WTC11 (cell line): ENCODE results near the gene TPK1. TPM values are rescaled to one million over a fixed set of nuclear protein-coding genes. Genes with fewer than 3 reads are reported as not detected.

Experiments
- ATAC-seq: fragments of 200-7000 bp; cut with Tn5 transposase; 2 replicates; pipeline ENCODE4 v1.10.0; 2021; ENCODE audit warnings: mild to moderate bottlenecking, moderate library complexity
- CTCF ChIA-PET: fragments of 300-600 bp; sonication (Branson Sonifier 250); formaldehyde crosslinking; loops from one replicate; lab custom pipeline; 2021; ENCODE audit warnings: antibody characterized with exemption; lab: Charles Lee
- POLR2A ChIA-PET: fragments of 350-600 bp; sonication (Branson Sonifier 250); formaldehyde crosslinking; loops from one replicate; lab custom pipeline; 2021; ENCODE audit warnings: antibody characterized with exemption; lab: Charles Lee
- DNase-seq: peaks from one replicate; pipeline ENCODE4 v3.0.0; 2021; ENCODE audit warnings: low spot score
- H3K27ac Mint-ChIP-seq: 2 replicates; pipeline ENCODE4 v1.8.0; 2021; ENCODE audit warnings: mixed read lengths
- H3K27me3 Mint-ChIP-seq: 2 replicates; pipeline ENCODE4 v1.8.0; 2021; ENCODE audit warnings: low read depth, mild to moderate bottlenecking, moderate library complexity, mixed read lengths
- H3K36me3 Mint-ChIP-seq: 2 replicates; pipeline ENCODE4 v1.8.0; 2021; ENCODE audit warnings: mixed read lengths
- H3K4me1 Mint-ChIP-seq: 2 replicates; pipeline ENCODE4 v1.8.0; 2022; ENCODE audit warnings: mixed read lengths
- H3K4me3 Mint-ChIP-seq: 2 replicates; pipeline ENCODE4 v1.8.0; 2021; ENCODE audit warnings: mild to moderate bottlenecking, moderate library complexity, mixed read lengths
- H3K9me3 Mint-ChIP-seq: 2 replicates; pipeline ENCODE4 v1.8.0; 2021; ENCODE audit warnings: mixed read lengths
- ARID4B ChIP-seq: sonication (generic); formaldehyde crosslinking; IDR thresholded peaks from 2 replicates; pipeline ENCODE4 v1.8.0; 2023; ENCODE audit warnings: missing genetic modification reagents, mild to moderate bottlenecking, borderline replicate concordance
- ELF4 ChIP-seq: sonication (generic); formaldehyde crosslinking; IDR thresholded peaks from 2 replicates; pipeline ENCODE4 v1.8.1; 2022; ENCODE audit warnings: low read depth, mild to moderate bottlenecking, moderate library complexity, missing genetic modification reagents
- EMX1 ChIP-seq: fragments of 250-450 bp; sonication (Bioruptor Pico); IDR thresholded peaks from 2 replicates; pipeline ENCODE4 v1.8.0; 2021; ENCODE audit warnings: mild to moderate bottlenecking
- FOXK1 ChIP-seq: sonication (generic); formaldehyde crosslinking; IDR thresholded peaks from 2 replicates; pipeline ENCODE4 v1.8.0; 2022; ENCODE audit warnings: mild to moderate bottlenecking, moderate library complexity, missing genetic modification reagents
- FOXP1 ChIP-seq: sonication (generic); formaldehyde crosslinking; IDR thresholded peaks from 2 replicates; pipeline ENCODE4 v1.8.0; 2022; ENCODE audit warnings: missing genetic modification reagents, mild to moderate bottlenecking, moderate library complexity, borderline replicate concordance
- FOXP4 ChIP-seq: sonication (generic); formaldehyde crosslinking; IDR thresholded peaks from 2 replicates; pipeline ENCODE4 v1.8.0; 2022; ENCODE audit warnings: mild to moderate bottlenecking, missing genetic modification reagents
- GTF2I ChIP-seq: fragments of 250-450 bp; sonication (Bioruptor Pico); conservative IDR thresholded peaks from 2 replicates; pipeline ENCODE4 v1.4.0; 2021; ENCODE audit warnings: mild to moderate bottlenecking
- JUN ChIP-seq: sonication (generic); formaldehyde crosslinking; IDR thresholded peaks from 2 replicates; pipeline ENCODE4 v1.8.0; 2023; ENCODE audit warnings: mild to moderate bottlenecking, missing genetic modification reagents
- MYBL2 ChIP-seq: sonication (generic); formaldehyde crosslinking; IDR thresholded peaks from 2 replicates; pipeline ENCODE4 v1.8.1; 2023; ENCODE audit warnings: mild to moderate bottlenecking, moderate library complexity, missing genetic modification reagents
- NFE2L1 ChIP-seq: sonication (generic); formaldehyde crosslinking; IDR thresholded peaks from 2 replicates; pipeline ENCODE4 v1.8.1; 2023; ENCODE audit warnings: missing genetic modification reagents
- PRDM15 ChIP-seq: sonication (generic); formaldehyde crosslinking; IDR thresholded peaks from 2 replicates; pipeline ENCODE4 v1.8.0; 2022; ENCODE audit warnings: missing genetic modification reagents
- SMAD3 ChIP-seq: sonication (generic); formaldehyde crosslinking; IDR thresholded peaks from 2 replicates; pipeline ENCODE4 v1.8.0; 2022; ENCODE audit warnings: missing genetic modification reagents, mild to moderate bottlenecking, borderline replicate concordance
- SP1 ChIP-seq: sonication (generic); formaldehyde crosslinking; conservative IDR thresholded peaks from 2 replicates; pipeline ENCODE4 v1.8.1; 2022; ENCODE audit warnings: missing genetic modification reagents
- TCF7 ChIP-seq: sonication (generic); formaldehyde crosslinking; IDR thresholded peaks from 2 replicates; pipeline ENCODE4 v1.8.0; 2022; ENCODE audit warnings: mild to moderate bottlenecking, low read depth, missing genetic modification reagents, moderate library complexity
- TEAD4 ChIP-seq: sonication (generic); formaldehyde crosslinking; IDR thresholded peaks from 2 replicates; pipeline ENCODE4 v1.8.0; 2022; ENCODE audit warnings: mild to moderate bottlenecking, missing genetic modification reagents
- USF1 ChIP-seq: sonication (generic); formaldehyde crosslinking; IDR thresholded peaks from 2 replicates; pipeline ENCODE4 v1.8.0; 2022; ENCODE audit warnings: mild to moderate bottlenecking, missing genetic modification reagents
- ZNF317 ChIP-seq: sonication (generic); formaldehyde crosslinking; IDR thresholded peaks from 2 replicates; pipeline ENCODE4 v1.8.1; 2023; ENCODE audit warnings: low read depth, mild to moderate bottlenecking, moderate library complexity, missing genetic modification reagents, borderline replicate concordance
- total RNA-seq: library from RNA; stranded (reverse); gene quantifications from 3 replicates; pipeline ENCODE4 v1.2.3, GENCODE V29; 2021
- TF ChIP-seq, protein P1 (sequence below): sonication (generic); formaldehyde crosslinking; IDR thresholded peaks from 2 replicates; pipeline ENCODE4 v1.8.1; 2022; ENCODE audit warnings: mild to moderate bottlenecking, missing genetic modification reagents, moderate library complexity, borderline replicate concordance
- TF ChIP-seq, protein P2 (sequence below): fragments of 250-450 bp; sonication (Bioruptor Pico); conservative IDR thresholded peaks from 2 replicates; pipeline ENCODE4 v1.9.0; 2021; ENCODE audit warnings: mild to moderate bottlenecking
- TF ChIP-seq, protein P3 (sequence below): sonication (generic); formaldehyde crosslinking; IDR thresholded peaks from 2 replicates; pipeline ENCODE4 v1.8.1; 2022; ENCODE audit warnings: low read depth, mild to moderate bottlenecking, moderate library complexity, missing genetic modification reagents, borderline replicate concordance
- TF ChIP-seq, protein P4 (sequence below): sonication (generic); formaldehyde crosslinking; IDR thresholded peaks from 2 replicates; pipeline ENCODE4 v1.8.0; 2023; ENCODE audit warnings: missing genetic modification reagents

TPK1 gene
- total RNA-seq, 1 experiment from 2014 or later = 2.7 TPM

DNA sequence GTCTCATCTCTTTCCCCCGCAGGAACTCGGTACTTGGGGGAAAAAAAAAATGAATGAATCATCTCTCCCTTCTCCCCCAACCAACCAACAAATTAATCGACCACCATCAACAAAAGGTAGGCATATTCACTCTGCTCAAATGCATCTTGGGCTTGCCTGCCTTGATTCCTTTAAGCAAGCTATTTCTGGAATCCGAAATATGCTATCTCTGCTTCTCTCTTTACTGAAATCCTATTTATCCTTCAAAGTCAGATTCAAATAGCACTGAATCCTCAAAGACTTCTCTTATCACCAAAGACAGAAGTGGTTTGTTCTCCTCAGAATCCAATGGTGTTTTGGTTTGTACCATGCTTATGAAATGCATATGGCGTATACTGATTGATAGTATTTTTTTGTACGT, 49.6 kb upstream of the TPK1 start (continued):
- TF ChIP-seq, protein P1, sequence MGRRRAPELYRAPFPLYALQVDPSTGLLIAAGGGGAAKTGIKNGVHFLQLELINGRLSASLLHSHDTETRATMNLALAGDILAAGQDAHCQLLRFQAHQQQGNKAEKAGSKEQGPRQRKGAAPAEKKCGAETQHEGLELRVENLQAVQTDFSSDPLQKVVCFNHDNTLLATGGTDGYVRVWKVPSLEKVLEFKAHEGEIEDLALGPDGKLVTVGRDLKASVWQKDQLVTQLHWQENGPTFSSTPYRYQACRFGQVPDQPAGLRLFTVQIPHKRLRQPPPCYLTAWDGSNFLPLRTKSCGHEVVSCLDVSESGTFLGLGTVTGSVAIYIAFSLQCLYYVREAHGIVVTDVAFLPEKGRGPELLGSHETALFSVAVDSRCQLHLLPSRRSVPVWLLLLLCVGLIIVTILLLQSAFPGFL = no peak
- TF ChIP-seq FOXP1 (CRISPR knock-in tag) (no peak), PRDM15 (CRISPR knock-in tag) (no peak), TCF7 (CRISPR knock-in tag) (no peak), EMX1 (no peak)
- TF ChIP-seq, protein P2, sequence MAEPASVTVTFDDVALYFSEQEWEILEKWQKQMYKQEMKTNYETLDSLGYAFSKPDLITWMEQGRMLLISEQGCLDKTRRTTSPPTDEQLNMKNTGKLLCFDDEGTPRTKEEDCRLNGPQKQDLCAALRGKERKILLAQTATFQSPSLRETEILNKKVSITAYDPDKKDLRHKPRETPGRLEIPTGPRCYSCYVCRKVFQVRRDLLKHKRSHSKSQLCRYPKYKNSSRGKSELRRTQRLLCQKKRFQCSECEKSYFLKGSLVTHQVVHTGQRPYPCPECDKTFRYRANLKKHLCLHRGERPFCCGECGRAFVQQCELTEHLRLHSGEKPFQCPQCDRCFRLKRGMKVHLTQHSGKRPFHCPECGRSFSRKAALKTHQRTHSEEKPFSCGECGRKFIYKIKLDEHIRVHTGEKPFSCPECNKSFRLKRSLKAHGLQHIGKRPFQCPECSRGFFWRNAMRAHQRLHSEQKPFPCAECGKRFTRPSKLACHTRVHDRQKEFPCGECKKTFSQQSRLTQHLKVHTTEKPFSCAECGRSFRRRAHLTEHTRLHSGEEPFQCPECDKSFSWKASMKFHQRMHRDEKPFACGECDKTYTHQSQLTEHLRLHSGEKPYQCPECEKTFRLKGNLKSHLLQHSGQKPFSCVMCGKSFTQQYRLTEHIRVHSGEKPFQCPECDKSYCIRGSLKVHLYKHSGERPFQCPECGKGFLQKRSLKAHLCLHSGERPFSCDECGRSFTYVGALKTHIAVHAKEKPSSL (CRISPR knock-in tag) = no peak

DNA sequence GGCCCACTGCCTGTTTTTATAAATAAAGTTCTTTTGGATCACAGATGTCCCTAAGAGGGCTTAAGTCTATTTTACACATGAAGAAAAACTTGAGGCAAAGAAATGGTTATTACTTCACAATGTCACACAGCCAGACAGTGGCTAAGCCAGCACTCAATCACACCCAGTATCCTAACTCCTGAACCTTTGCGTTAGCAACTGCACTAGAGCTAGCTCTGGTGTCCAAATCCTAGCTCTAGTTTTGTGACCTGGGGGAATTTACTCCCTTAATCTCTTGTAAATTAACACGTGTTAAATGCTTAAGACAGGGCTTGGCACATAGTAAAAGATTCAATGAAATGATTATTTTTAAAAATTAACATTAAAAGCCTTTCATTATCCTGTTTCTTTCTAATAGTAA, 49.0 kb upstream of the TPK1 start:
- no peaks in the 10 kb centered on the region for H3K36me3 Mint-ChIP-seq
- DNase-seq (no peak), ATAC-seq (peak; percentile 52; the same call in 1 of the 2 replicates)
- peaks cover 18% of the 10 kb centered on the region for H3K4me1 Mint-ChIP-seq
- ChIA-PET POLR2A (no interaction called here), CTCF (no interaction called here)
- H3K4me3 Mint-ChIP-seq = no peak overlapping the region
- H3K27ac Mint-ChIP-seq = no peak overlapping the region
- H3K9me3 Mint-ChIP-seq = no peaks in the 10 kb centered on the region
- H3K27me3 Mint-ChIP-seq = no peaks in the 10 kb centered on the region
- TF ChIP-seq SMAD3 (CRISPR knock-in tag) (no peak), TEAD4 (no peak), ARID4B (no peak), ELF4 (CRISPR knock-in tag) (no peak), FOXP1 (CRISPR knock-in tag) (no peak), FOXK1 (CRISPR knock-in tag) (no peak), NFE2L1 (no peak), FOXP4 (CRISPR knock-in tag) (no peak), SP1 (CRISPR knock-in tag) (no peak), USF1 (no peak), JUN (CRISPR knock-in tag) (no peak), ZNF317 (CRISPR knock-in tag) (no peak), MYBL2 (CRISPR knock-in tag) (no peak), GTF2I (CRISPR knock-in tag) (no peak)
- TF ChIP-seq, protein P3, sequence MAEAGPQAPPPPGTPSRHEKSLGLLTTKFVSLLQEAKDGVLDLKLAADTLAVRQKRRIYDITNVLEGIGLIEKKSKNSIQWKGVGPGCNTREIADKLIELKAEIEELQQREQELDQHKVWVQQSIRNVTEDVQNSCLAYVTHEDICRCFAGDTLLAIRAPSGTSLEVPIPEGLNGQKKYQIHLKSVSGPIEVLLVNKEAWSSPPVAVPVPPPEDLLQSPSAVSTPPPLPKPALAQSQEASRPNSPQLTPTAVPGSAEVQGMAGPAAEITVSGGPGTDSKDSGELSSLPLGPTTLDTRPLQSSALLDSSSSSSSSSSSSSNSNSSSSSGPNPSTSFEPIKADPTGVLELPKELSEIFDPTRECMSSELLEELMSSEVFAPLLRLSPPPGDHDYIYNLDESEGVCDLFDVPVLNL (CRISPR knock-in tag) = no peak
- TF ChIP-seq, protein P4, sequence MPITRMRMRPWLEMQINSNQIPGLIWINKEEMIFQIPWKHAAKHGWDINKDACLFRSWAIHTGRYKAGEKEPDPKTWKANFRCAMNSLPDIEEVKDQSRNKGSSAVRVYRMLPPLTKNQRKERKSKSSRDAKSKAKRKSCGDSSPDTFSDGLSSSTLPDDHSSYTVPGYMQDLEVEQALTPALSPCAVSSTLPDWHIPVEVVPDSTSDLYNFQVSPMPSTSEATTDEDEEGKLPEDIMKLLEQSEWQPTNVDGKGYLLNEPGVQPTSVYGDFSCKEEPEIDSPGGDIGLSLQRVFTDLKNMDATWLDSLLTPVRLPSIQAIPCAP (CRISPR knock-in tag) = no peak
